NB4 (cell line): ENCODE results near the gene HELB.
A peak's percentile ranks its signal among the peaks of the same experiment; 100 is the strongest.

Experiments used
- DNase-seq: peaks from one replicate; pipeline ENCODE4 v3.0.0; 2010; ENCODE audit warnings: low read depth
- H3K4me3 ChIP-seq: one replicate; pipeline ENCODE4 v1.5.1; 2011; ENCODE audit warnings: mild to moderate bottlenecking, low read depth, low read length, moderate library complexity
- MYC ChIP-seq: IDR thresholded peaks from 2 replicates; pipeline ENCODE4 v1.6.1; 2011; ENCODE audit warnings: low read depth, low read length
- POLR2A ChIP-seq: IDR thresholded peaks from 2 replicates; pipeline ENCODE4 v1.6.1; 2011; ENCODE audit warnings: mild to moderate bottlenecking; ENCODE audit not compliant: insufficient read length; ENCODE audit errors: extremely low read depth
- TF ChIP-seq, protein P1 (sequence below): IDR thresholded peaks from 2 replicates; pipeline ENCODE4 v1.6.1; 2011; ENCODE audit warnings: low read depth, low read length
- TF ChIP-seq, protein P2 (sequence below): IDR thresholded peaks from one replicate; pipeline ENCODE4 v1.5.1; 2012; ENCODE audit warnings: low read depth, low read length

Gene HELB

GRCh38 chr12:66304296-66304900 lies 2.1 kb downstream of the HELB start:
- TF ChIP-seq, protein P1, sequence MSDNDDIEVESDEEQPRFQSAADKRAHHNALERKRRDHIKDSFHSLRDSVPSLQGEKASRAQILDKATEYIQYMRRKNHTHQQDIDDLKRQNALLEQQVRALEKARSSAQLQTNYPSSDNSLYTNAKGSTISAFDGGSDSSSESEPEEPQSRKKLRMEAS = no peak
- TF ChIP-seq MYC (no peak), POLR2A (no peak)
- TF ChIP-seq, protein P2, sequence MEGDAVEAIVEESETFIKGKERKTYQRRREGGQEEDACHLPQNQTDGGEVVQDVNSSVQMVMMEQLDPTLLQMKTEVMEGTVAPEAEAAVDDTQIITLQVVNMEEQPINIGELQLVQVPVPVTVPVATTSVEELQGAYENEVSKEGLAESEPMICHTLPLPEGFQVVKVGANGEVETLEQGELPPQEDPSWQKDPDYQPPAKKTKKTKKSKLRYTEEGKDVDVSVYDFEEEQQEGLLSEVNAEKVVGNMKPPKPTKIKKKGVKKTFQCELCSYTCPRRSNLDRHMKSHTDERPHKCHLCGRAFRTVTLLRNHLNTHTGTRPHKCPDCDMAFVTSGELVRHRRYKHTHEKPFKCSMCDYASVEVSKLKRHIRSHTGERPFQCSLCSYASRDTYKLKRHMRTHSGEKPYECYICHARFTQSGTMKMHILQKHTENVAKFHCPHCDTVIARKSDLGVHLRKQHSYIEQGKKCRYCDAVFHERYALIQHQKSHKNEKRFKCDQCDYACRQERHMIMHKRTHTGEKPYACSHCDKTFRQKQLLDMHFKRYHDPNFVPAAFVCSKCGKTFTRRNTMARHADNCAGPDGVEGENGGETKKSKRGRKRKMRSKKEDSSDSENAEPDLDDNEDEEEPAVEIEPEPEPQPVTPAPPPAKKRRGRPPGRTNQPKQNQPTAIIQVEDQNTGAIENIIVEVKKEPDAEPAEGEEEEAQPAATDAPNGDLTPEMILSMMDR = no peak
- peak overlapping the region; percentile 91 for H3K4me3 ChIP-seq
- DNase-seq = peak; percentile 28

DNA sequence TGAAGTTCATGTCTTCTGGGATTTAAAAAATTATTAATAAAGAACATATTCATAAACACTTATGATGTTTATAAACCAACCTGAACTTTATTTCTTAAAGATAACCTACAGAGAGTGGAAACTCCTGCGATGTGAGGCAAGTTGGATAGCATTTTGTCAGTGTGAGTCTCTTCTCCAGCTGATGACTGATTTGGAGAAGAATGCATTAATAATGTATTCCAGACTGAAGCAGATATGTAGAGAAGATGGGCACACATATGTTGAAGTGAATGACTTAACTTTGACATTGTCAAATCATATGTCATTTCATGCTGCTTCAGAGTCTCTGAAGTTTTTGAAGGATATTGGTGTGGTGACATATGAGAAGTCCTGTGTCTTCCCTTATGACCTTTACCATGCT lies 7.3 kb downstream of the HELB start:
- no peak for DNase-seq
- H3K4me3 ChIP-seq = no peak overlapping the region
- TF ChIP-seq POLR2A (no peak), MYC (no peak)
- TF ChIP-seq, protein P2 = no peak
- TF ChIP-seq, protein P1 = no peak

DNA sequence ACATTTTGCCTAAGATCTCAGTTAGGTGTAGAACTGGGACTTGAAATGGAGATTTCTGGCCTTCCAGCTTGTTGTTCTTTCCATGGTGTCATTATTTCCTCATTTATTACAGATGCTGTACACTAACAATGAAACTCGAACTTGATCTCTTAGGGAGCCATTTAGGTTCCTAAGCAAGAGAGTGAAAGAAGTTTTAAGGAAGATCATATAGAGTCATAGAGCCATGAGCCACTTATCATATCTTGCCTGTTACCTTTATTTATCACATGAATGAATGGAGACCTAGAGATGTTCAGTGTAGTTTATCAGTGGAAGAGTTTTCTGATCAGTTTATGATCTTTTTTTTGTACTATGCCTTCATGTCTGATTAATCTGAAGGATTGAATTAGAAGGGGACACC lies 9.9 kb downstream of the HELB start:
- TF ChIP-seq POLR2A = no peak
- TF ChIP-seq, protein P2 = no peak
- TF ChIP-seq, protein P1 = no peak
- no peak for TF ChIP-seq MYC
- H3K4me3 ChIP-seq = no peak overlapping the region
- no peak for DNase-seq

- DNase-seq = no peak
- H3K4me3 ChIP-seq = no peak overlapping the region
- TF ChIP-seq MYC = no peak
- no peak for TF ChIP-seq POLR2A
- TF ChIP-seq, protein P1 = no peak
- TF ChIP-seq, protein P2 = no peak
Measured at GRCh38 chr12:66314278-66314677, 12.0 kb downstream of the HELB start.

GRCh38 chr12:66319266-66319954 lies 17.1 kb downstream of the HELB start:
- H3K4me3 ChIP-seq = no peak overlapping the region
- DNase-seq = peak; percentile 51
- no peak for TF ChIP-seq MYC
- TF ChIP-seq, protein P1 = no peak
- TF ChIP-seq POLR2A = no peak
- TF ChIP-seq, protein P2 = no peak
